ENCODE measurements around the gene HOXD3.

The HOXD3 gene

GRCh38 chr2:176182671-176183070 lies 25.6 kb downstream of the HOXD3 start:
- Mint-ChIP-seq H3K4me3 (peak overlapping the region in 1 of 3 experiments; percentile 6), H3K27me3 (ENCODE audit: low read depth) (peaks cover 47% of the 10 kb centered on the region), H3K27ac (peak overlapping the region in 1 of 3 experiments; percentile 33), H3K9me3 (no peaks in the 10 kb centered on the region), H3K36me3 (ENCODE audit: low read depth) (peaks cover 7% of the 10 kb centered on the region), H3K4me1 (peaks cover 30% of the 10 kb centered on the region)
- TF ChIP-seq, protein P1, sequence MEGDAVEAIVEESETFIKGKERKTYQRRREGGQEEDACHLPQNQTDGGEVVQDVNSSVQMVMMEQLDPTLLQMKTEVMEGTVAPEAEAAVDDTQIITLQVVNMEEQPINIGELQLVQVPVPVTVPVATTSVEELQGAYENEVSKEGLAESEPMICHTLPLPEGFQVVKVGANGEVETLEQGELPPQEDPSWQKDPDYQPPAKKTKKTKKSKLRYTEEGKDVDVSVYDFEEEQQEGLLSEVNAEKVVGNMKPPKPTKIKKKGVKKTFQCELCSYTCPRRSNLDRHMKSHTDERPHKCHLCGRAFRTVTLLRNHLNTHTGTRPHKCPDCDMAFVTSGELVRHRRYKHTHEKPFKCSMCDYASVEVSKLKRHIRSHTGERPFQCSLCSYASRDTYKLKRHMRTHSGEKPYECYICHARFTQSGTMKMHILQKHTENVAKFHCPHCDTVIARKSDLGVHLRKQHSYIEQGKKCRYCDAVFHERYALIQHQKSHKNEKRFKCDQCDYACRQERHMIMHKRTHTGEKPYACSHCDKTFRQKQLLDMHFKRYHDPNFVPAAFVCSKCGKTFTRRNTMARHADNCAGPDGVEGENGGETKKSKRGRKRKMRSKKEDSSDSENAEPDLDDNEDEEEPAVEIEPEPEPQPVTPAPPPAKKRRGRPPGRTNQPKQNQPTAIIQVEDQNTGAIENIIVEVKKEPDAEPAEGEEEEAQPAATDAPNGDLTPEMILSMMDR (IDR thresholded peaks at IDR 0.05; ENCODE audit: unreplicated experiment in 3 of 3), result no peak

DNA sequence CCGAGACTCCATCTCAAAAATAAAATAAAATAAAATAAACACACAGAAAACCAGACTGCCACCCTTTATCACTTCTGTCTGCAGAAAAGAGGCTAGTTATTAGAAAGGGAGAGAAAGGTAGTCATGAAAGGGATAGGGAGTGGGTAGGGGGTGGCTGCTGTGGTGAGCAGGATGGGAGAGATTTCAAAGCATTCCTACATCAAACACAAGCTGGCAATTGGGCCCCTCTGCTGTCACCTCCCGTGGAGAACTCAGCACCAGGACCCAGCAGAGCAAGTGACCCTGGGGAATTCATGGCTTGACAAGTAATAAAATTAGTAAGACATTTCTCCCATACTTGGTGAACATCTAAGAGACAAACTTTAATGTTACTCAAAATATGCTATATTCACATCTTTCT lies 27.6 kb downstream of the HOXD3 start:
- Mint-ChIP-seq H3K4me1 (peaks cover 19% of the 10 kb centered on the region), H3K9me3 (no peaks in the 10 kb centered on the region), H3K27ac (no peak overlapping the region), H3K27me3 (ENCODE audit: low read depth) (peaks cover 44% of the 10 kb centered on the region), H3K4me3 (no peak overlapping the region), H3K36me3 (ENCODE audit: low read depth) (peaks cover 7% of the 10 kb centered on the region)
- TF ChIP-seq, protein P1 (IDR thresholded peaks at IDR 0.05; ENCODE audit: unreplicated experiment in 3 of 3), result no peak

GRCh38 chr2:176186024-176186423 lies 28.9 kb downstream of the HOXD3 start:
- TF ChIP-seq, protein P1 (IDR thresholded peaks at IDR 0.05; ENCODE audit: unreplicated experiment in 3 of 3), result no peak
- peak overlapping the region; percentile 48 to 72 (median 71) for H3K27ac Mint-ChIP-seq
- H3K4me3 Mint-ChIP-seq, result peak overlapping the region; percentile 66 to 83 (median 78)

DNA sequence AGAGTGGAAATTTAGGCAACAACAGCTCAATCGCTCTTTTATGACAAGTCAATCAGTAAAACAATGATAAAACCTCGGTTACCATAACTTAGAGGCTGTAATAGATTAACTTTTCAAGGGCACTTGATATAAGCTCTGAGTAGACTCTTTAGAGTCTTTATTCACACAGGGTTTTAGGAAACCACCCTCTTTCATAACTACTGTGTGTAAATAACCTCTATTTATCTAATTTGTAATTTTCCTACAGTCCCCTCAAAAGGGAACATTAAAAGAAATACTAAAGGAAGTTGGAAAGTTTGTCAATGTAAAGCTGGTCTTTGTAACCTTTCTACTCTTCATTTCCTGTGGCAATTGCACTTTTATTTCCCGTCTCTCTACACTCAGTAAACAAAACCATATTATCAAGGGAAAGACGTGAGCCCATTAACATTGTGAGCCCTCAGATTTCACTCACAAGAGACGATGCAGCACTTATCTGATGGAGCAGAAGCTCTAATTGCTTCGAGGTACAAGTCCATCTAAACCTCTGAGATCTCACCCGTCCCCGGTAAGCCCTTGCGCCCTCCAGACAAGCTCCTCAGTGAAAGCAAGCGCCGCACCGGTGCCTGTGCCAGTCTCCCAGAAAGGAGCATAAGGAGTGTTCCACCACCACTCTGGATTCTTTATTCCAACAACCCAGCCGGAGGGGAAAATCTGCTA lies 30.2 kb downstream of the HOXD3 start:
- peaks cover 24% of the 10 kb centered on the region for H3K4me1 Mint-ChIP-seq
- H3K27ac Mint-ChIP-seq, result peak overlapping the region; percentile 55 to 78 (median 70)
- peaks cover 3% of the 10 kb centered on the region for H3K36me3 Mint-ChIP-seq (ENCODE audit: low read depth)
- peaks cover 57% of the 10 kb centered on the region for H3K27me3 Mint-ChIP-seq (ENCODE audit: low read depth)
- no peaks in the 10 kb centered on the region for H3K9me3 Mint-ChIP-seq
- H3K4me3 Mint-ChIP-seq, result peak overlapping the region; percentile 88 to 96 (median 95)
- TF ChIP-seq, protein P1 (IDR thresholded peaks at IDR 0.05; ENCODE audit: unreplicated experiment in 3 of 3), result no peak

More at GRCh38 chr2:176186024-176186423, 28.9 kb downstream of the HOXD3 start:
- Mint-ChIP-seq H3K4me1 (peaks cover 24% of the 10 kb centered on the region), H3K36me3 (ENCODE audit: low read depth) (peaks cover 4% of the 10 kb centered on the region), H3K9me3 (no peaks in the 10 kb centered on the region), H3K27me3 (ENCODE audit: low read depth) (peaks cover 47% of the 10 kb centered on the region)

GRCh38 chr2:176187899-176188773 lies 31.0 kb downstream of the HOXD3 start, which contains the start of gene HOXD1:
HOXD1 (plus strand) TSS chr2:176188668; CDS start chr2:176188802, 134 bp downstream.
- Mint-ChIP-seq H3K9me3 (no peaks in the 10 kb centered on the region), H3K4me3 (peak within 1 kb of the TSS; percentile 88 to 96 (median 95)), H3K4me1 (peaks cover 24% of the 10 kb centered on the region), H3K36me3 (ENCODE audit: low read depth) (no peaks in the 10 kb centered on the region), H3K27me3 (ENCODE audit: low read depth) (peaks cover 64% of the 10 kb centered on the region), H3K27ac (peak within 1 kb of the TSS; percentile 64 to 86 (median 84))
- TF ChIP-seq, protein P1 (IDR thresholded peaks at IDR 0.05; ENCODE audit: unreplicated experiment in 3 of 3), result no peak
